ENCODE results near the gene ARHGAP26.

ARHGAP26 gene

DNA sequence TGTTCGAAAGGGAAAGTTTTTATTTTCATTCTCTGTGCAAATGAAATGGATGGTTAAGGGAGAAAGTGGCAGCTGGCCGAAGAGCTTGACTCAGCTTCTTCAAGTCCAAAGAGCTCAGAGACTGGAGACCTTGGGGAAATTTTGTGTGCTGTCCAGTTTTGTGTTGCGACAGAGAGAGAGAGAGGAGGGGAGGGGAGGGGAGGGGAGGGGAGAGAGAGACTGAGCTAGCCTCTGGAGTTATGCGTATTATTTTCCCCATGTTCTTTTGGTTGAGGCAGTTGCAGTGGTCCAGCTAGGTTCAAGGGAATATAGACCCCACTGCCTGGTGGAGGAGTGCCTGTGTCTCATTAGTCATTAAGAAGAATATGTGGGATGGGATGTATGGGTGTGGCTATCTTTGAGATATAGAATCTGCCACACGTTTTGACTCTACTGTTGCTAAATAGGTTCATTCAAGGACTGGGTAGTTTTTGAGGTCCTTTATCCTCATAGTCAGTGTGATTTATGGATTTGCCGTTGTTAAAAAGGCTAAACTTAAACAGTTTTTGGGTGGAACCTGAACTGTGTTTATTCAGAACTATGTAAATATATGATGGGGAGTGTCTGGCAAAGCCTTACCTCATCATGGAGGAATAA is 69.7 kb downstream of the ARHGAP26 start:
- intact Hi-C loops (cut with DNase I; ENCODE audit: low total_unique reads), result no loop called here
- H3K36me3 ChIP-seq, result no peaks in the 10 kb centered on the region
- H3K9me3 ChIP-seq, result no peaks in the 10 kb centered on the region
- H3K27ac ChIP-seq, result peak overlapping the region; percentile 69 to 75
- TF ChIP-seq, protein P1, sequence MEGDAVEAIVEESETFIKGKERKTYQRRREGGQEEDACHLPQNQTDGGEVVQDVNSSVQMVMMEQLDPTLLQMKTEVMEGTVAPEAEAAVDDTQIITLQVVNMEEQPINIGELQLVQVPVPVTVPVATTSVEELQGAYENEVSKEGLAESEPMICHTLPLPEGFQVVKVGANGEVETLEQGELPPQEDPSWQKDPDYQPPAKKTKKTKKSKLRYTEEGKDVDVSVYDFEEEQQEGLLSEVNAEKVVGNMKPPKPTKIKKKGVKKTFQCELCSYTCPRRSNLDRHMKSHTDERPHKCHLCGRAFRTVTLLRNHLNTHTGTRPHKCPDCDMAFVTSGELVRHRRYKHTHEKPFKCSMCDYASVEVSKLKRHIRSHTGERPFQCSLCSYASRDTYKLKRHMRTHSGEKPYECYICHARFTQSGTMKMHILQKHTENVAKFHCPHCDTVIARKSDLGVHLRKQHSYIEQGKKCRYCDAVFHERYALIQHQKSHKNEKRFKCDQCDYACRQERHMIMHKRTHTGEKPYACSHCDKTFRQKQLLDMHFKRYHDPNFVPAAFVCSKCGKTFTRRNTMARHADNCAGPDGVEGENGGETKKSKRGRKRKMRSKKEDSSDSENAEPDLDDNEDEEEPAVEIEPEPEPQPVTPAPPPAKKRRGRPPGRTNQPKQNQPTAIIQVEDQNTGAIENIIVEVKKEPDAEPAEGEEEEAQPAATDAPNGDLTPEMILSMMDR (IDR thresholded peaks at IDR 0.05), result no peak
- no peaks in the 10 kb centered on the region for H3K27me3 ChIP-seq
- peak; percentile 88 to 90 for DNase-seq
- H3K4me3 ChIP-seq, result peak overlapping the region in 1 of 2 donors; percentile 13
- peaks cover 0 to 74% (median 42%) of the 10 kb centered on the region in 4 donors for H3K4me1 ChIP-seq

DNA sequence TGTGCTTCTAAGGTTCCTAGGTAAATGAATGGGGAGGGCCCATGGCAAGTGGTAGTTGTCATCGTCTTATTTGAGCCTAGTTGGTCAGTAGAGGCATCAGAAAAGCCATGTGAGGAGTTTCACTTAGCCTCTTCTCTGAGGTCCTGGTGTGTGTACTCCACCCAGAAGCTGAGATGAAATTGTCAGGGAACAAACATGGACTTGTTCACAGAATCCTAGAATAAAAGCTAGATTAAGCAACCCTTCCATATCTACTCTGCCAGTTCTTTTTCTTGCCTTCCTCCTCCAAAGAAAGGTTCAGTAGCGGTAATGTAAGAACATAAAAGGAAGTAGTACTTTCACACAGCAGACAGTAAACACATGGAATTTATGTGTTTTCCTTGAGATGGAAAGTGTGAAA is 70.4 kb downstream of the ARHGAP26 start:
- Histone ChIP-seq H3K9me3 (no peaks in the 10 kb centered on the region), H3K36me3 (no peaks in the 10 kb centered on the region), H3K4me3 (no peak overlapping the region), H3K4me1 (peaks cover 0 to 81% (median 47%) of the 10 kb centered on the region in 4 donors), H3K27ac (peak overlapping the region; percentile 69 to 75), H3K27me3 (no peaks in the 10 kb centered on the region)
- intact Hi-C loops (cut with DNase I; ENCODE audit: low total_unique reads), result no loop called here
- TF ChIP-seq, protein P1 (IDR thresholded peaks at IDR 0.05), result no peak
- no peak for DNase-seq

DNA sequence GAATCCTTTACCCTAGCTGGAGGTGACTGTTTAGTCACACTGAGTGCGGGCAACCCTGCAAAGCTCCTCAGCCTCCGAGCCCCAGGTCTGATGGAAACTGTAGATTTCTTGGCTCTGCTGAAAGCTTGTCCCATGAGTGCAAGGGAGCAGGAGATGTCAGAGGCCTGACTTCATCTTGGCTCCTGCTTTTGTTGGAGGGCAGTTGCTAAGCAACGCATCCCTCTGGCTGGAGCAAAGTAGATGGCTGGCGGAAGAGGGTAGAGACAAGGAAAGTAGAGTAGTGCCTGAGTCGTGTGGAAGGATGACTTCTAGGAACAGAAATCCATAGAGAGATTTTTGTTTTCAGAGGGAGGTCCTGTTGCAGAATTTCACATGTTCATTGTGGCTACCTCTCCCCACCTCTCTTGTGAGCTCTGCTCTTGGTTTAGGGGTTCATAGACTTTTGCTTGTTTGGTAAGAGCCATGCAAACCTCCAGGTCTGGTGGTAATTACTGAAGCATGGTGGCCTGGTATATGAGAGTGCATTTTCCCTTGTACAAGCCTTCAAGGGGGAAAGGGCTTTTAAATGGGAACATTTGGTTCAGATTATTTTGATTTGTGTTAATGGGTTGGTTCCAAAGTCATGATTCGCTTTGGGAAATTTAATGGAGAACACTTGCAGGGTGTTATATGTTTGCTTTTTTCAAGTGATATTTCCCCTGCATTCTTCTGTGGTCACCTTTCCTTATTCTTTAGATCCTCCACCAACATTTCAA is 71.5 kb downstream of the ARHGAP26 start:
- H3K27ac ChIP-seq, result peak overlapping the region; percentile 69 to 75
- TF ChIP-seq, protein P1 (IDR thresholded peaks at IDR 0.05), result no peak
- H3K4me3 ChIP-seq, result no peak overlapping the region
- peaks cover 0 to 87% (median 54%) of the 10 kb centered on the region in 4 donors for H3K4me1 ChIP-seq
- peak; percentile 75 to 91 for DNase-seq
- no peaks in the 10 kb centered on the region for H3K9me3 ChIP-seq
- no peaks in the 10 kb centered on the region for H3K36me3 ChIP-seq
- intact Hi-C loops (cut with DNase I; ENCODE audit: low total_unique reads), result no loop called here
- no peaks in the 10 kb centered on the region for H3K27me3 ChIP-seq

DNA sequence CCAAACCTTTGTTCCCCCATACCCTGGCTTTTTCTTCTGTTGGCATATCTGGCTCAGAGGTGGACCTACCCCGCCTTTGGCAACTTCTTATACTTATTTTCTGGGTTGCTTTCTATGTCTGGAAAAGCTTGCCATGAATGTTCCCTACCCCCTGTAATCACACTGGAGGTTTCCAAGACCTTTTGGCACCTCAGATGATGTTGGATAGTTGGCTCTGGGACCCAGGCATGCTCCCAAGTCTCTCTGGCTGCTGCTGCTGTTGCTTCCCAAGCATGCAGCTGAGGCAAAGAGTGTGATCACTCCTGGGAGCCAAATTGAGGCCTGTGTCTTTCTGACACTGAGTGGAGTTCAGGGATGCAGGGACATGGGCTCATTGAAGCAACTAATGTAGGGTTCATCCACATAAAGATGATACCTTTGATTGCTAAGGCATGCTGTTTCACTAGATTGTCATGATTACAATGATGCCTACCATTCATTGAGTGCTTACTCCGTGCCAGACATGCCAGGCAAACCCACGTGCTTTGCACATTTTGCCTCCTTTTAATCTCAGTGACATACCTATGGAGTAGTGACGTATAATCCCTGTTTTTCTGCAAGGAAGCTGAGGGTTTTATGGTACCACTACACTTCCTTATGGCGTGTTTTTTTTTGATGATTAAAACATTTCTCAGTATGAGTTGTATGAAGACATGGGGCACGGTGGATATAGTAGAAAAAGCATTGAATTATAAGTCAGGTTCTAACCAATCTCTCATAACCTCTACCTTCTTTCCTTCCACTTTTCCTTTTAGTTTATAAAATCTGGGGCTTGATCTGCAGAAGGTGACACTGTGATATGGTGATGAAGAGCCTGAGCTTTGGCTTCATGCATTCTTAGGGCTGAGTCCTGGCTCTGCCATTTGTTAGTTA is 73.1 kb downstream of the ARHGAP26 start:
- peak; percentile 70 to 82 for DNase-seq
- peaks cover 0 to 79% (median 52%) of the 10 kb centered on the region in 4 donors for H3K4me1 ChIP-seq
- intact Hi-C loops (cut with DNase I; ENCODE audit: low total_unique reads), result no loop called here

DNA sequence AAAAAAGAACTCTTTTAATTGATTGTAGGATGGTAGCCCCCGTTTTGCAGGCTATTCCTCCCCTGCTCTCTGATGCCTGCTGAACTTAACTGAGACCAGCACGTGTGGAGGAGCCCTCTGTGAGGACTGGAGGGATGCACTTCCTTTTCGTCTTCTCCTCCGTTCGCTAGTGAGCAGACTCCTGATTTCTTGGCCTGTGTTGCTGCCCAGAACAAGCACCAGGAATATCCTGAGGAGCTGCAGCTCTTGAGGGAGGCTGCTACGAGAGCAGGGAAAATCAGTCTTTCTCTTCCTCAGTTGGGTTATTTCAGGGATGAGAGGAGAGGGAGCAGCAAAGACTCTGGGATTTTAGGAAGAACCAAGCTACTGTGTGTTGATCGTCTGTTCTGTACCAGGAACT is 74.7 kb downstream of the ARHGAP26 start:
- H3K36me3 ChIP-seq, result no peaks in the 10 kb centered on the region
- H3K4me1 ChIP-seq, result peaks cover 0 to 66% (median 44%) of the 10 kb centered on the region in 4 donors
- no peaks in the 10 kb centered on the region for H3K9me3 ChIP-seq
- intact Hi-C loops (cut with DNase I; ENCODE audit: low total_unique reads), result no loop called here
- H3K27me3 ChIP-seq, result no peaks in the 10 kb centered on the region
- H3K4me3 ChIP-seq, result no peak overlapping the region
- DNase-seq, result no peak
- TF ChIP-seq, protein P1 (IDR thresholded peaks at IDR 0.05), result no peak
- no peak overlapping the region for H3K27ac ChIP-seq

More for the DNA sequence above, 73.1 kb downstream of the ARHGAP26 start:
- TF ChIP-seq, protein P1 (IDR thresholded peaks at IDR 0.05), result no peak
- no peaks in the 10 kb centered on the region for H3K9me3 ChIP-seq
- H3K36me3 ChIP-seq, result no peaks in the 10 kb centered on the region
- H3K27me3 ChIP-seq, result no peaks in the 10 kb centered on the region
- no peak overlapping the region for H3K4me3 ChIP-seq
- H3K27ac ChIP-seq, result peak overlapping the region in 1 of 2 donors; percentile 15
